GM21390 (cell line): ENCODE data around the gene LRRC58.
"Not testable (repeated sequence)": the region's sequence is repeated elsewhere in the genome, so short reads cannot be mapped to it uniquely, and the experiment has no call there.

Experiments used
- ATAC-seq: cut with Tn5 transposase; IDR thresholded peaks from one replicate; pipeline ENCODE4 v1.9.1; 2021; ENCODE audit not compliant: unreplicated experiment

The LRRC58 gene

DNA sequence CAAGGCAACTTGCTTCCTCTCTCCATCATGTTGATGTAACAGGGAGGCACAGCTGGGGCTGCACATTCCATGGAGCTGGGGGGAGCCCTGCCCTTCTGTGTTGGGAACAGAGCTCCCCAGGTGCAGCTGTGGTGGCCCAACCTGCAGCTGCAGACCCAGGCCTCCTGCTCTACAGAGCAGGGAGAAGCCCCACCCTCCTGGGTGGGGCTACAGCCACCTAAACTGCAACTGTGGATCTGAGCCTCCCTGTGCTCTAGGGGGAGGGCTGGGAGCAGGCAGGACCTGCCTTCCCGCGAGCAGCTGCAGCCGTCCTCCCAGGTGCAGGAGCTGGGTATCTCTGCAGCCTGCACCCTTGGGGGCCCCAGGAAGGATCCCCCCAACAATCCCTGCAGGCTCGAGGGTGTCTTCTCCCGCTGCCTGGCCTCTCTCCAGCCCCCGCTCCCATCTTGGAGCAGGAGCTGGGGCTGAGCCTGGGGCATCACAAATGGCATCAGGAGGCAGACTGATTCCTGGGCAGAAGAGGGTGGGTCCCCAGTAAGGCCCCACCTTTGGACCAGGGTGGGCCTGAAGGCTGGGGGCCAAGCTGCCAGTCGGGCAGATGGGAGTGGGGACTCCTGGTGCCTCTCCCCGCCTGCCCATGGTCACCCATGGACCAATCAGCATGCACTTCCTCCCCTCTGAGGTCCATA lies 7.4 kb downstream of the LRRC58 start:
- ATAC-seq, result no peak

DNA sequence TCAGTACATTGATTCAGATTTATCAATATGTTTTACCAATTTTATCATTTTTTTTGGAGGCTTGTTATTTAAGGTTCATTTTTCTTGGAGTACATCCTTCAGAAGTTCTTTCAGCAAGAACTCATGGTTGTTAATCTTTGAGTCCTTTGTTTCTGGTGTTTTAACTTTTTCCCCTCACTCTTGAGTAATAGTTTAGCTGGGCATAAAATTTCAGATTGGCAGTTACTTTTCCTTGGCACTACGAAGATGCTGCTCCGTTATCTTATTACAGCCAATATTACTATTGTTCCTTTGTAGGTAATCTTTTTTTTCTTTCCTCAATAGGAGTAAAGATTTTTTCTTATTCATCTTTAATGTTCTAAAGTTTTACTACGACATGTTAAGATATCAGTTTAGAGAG lies 9.8 kb downstream of the LRRC58 start:
- no peak for ATAC-seq

DNA sequence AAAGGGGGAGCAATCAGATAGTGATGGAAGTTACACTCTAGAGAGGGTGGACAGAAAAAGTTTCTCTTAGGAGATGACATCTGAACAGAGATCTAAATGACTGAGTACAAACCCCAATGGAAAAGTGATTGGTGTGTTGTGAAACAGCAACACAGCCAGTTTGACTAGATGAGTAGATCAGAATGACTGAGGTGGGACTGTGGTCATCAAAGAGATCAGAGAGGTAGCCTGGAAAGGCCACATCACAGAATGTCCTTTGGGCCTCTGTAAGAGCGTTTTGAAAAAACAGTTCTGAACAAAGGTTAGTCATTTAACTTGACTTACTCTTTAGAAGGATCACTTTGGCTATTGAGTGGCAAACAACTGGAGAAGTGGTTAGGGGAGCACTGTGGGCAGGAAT lies 10.6 kb downstream of the LRRC58 start:
- no peak for ATAC-seq

DNA sequence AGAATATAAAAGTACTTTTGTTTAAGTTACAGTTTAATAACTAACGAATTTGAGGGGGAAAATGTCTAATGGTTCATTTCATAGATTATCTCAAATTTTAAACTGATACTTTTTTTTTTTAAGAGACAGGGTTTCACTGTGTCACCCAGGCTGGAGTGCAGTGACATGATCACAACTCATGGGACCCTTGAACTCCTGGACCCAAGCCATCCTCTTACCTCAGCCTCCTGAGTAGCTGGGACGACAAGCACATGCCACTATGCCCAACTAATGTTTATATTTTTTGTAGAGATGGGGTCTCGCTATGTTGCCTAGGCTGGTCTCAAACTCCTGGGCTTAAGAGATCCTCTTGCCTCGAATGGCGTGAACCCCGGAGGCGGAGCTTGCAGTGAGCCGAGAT lies 16.5 kb downstream of the LRRC58 start:
- ATAC-seq, result no peak

DNA sequence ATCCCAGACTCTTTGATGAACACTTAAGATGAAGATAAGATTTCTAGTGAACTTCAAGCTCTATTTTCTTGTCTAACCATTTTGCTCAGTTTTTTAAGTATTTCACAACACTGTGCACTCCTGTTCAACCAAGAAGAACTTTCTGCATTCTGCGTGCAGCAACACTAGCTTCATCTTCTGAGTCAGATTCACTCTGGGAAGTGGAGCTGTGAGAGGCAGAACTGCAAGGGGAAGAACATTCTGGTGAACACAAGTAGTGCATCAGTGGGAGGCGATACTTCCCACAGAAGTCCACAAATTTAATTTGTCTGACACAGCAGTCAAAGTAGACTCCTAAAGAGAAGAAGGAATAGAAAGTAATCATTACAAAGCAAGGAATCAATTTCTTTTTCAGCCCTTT lies 18.1 kb downstream of the LRRC58 start:
- no peak for ATAC-seq

- no peak for ATAC-seq
Observed at GRCh38 chr3:120326784-120327183, 22.4 kb downstream of the LRRC58 start.

DNA sequence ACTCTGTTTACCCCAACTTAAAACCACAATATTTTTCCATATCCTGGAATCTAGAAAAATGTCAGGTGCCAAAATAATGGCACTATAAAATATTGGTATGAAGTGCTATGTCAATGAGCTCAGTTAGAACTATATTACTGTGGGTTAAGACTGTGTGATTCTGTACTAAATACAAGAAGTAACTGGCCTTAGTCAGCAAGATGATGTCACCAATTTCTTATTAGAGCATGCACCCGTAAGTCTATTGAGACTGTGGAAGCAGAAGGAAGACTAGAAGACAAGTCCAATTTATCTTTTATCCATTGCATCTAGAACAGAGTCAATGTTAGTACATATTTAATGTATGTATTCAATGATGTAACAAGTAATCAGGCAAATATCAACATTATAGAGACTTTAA lies 25.0 kb downstream of the LRRC58 start:
- no peak for ATAC-seq

GRCh38 chr3:120323761-120324160 lies 25.4 kb downstream of the LRRC58 start:
- not testable (repeated sequence) for ATAC-seq

DNA sequence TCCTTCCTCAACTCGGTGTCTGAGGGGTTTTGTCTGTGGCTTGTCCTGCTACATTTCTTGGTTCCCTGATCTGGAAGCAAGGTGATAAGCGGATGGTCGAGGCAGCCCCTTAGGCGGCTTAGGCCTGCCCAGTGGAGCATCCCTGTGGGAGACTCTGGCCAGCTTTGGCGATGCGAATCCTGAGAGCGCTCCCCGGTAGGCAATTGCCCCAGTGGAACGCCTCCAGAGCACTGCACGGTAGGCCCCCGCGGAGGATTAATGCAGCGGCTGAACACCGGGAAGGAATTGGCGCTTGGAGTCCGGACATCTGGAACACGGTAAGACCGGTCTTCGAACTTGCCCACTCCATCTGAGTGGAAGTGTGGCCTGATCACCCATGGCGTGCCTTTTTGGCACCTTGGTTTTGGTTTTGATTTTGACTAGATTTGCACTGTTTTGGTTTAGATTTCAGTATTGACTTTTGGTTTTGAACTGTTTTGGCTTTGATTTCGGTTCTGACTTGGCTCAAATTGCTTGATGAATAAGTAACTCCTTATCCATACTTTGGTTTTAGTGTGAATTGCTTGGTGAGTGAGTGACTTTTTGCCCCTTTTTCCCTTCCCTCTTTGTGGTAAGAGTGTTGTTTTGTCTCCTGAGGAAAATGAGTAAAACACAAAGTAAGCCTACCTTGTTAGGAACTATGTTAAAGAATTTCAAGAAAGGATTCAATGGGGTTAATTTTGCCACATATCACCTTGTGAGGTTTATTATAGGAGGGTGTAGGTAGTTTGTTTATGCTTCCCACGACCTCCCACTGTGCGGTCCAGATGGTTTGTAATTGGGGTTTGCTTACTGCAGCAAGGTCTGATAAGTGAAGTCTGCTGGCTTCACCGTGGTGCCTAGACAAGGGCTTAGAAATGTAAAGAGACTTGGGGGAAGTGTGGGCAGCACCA lies 37.0 kb downstream of the LRRC58 start:
- no peak for ATAC-seq

DNA sequence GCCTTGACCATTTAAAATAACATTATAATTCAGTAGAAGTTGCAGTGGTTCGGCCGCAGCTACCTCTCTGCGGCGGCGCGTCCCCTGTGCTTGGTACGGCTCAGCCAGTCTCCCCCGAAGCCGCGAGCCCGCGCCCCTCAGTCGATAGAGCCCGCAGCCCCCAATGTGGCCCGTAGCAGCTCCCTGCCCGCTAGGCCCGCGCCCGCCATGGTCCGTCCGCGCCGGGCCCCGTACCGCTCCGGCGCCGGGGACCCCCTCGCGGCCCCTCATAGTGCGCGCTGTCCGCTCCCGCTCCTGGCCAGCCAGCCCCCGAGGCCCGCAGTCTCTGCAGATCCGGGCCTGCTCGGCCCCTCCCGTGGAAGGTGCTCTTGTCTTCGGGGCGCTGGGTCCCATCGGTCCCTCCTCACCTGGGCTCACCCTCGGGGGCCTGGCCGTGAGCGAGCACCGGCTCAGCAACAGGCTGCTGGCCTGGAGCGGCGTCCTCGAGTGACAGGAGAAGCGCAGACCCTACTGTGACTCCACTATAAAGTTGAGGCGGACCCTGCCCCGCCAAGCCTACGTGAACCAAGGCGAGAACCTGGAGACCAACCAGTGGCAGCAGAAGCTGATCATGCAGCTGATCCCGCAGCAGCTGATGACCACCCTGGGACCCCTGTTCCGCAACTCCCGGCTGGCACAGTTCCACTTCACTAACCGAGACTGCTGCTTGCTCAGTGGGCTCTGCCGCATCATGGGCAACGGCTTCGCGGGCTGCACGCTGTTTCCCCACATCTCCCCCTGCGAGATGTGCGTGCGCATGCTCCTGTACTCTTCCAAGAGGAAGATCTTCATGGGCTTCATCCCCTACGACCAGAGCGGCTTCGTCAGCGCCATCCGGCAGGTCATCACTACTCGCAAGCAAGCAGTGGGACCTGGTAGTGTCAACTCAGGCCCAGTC lies 42.4 kb downstream of the LRRC58 start:
- ATAC-seq, result no peak

DNA sequence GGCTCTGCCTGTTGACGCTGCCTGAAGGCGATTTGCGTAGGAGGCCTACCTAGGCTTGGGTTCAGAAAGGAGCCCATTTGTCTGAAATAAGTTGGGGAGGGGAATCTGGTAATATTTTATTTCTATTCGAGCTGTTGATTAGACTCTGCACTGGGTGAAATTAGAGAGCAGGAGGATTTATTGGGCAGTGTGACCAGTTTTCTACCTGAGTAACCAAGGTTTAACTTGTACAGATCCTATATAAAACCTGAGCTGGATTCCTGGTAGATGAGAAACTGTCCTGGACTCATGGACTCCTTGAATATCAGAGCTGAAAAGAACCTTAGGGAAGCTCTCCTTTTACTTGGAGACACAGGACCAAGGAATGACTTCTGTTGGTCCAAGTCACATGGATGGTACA lies 44.5 kb downstream of the LRRC58 start:
- no peak for ATAC-seq

DNA sequence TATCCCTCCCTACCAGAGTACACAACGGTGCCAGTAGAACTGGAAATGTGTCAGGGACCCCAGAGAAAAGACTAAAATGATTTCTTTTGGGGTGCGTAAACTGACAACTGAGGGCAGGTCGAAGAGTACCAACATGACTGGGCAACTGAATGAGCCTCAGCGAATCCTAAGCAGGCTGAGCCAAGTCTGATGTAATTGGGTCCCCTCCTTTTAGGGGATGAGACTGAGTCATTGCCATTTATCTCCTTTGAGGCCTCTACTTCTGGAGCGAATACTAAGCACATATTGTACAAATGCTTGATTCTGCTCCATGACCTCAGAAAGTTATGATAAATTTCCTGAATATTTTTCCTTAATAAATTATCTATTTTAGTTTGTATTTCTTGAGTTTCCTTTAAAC lies 46.8 kb downstream of the LRRC58 start:
- ATAC-seq, result no peak

DNA sequence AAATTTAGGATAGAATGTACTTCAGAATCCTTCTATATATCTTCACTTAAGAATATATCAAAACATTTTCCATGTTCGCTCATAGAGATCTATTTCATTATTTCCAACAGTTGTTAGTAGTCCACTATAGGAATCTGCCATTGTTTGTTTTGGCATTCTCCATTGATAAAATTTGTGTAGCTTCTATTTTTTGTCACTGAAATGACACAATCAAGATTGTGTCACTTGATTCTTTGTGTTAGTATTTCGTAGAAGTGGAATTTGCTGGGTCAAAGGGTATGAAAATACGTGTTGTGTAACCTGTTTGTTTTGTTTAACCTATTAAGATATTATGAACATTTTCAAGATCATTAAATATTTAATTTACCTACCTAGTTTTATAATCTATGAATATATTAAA lies 48.2 kb downstream of the LRRC58 start:
- ATAC-seq, result no peak

DNA sequence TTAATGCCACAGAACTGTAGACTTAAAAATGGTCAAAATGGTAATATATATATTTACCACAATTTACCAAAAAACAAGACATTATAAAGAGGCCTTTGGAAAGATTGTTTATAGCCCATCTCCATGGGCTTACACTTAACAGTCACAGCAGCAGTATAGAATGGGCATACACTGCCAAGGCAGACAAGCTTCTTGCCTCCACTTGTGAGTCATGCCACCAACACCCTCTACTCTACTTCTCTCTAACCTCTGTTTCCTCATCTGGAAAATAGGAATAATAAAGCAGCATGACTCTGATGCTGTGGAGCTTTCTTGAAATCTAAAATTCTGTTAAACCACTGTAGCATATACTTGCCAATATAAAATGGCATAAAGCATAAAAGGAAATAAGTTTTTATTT lies 49.8 kb downstream of the LRRC58 start:
- ATAC-seq, result no peak

DNA sequence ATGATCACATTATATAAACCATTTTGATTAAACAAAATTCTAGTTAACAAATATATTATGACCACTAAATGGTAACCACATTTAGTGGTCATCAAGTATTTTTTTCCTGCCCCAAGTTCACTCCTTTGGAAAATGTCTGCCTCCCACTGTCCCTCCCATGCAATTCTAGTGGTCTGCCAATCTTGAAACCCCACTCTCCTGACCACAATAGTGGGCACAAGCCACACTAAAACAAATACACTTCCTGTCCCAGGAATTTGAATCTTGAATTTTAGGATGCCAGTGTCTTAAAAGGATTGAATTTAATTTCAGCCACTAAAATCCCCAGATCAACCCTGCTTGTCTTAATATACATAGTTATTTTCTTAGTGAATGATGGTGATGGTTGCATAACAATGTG lies 50.2 kb downstream of the LRRC58 start:
- ATAC-seq, result no peak

- not testable (repeated sequence) for ATAC-seq
Observed at GRCh38 chr3:120291552-120291951, 57.6 kb downstream of the LRRC58 start.

GRCh38 chr3:120289636-120290035 lies 59.5 kb downstream of the LRRC58 start:
- ATAC-seq, result no peak

- no peak for ATAC-seq
Observed at GRCh38 chr3:120286465-120286864, 62.7 kb downstream of the LRRC58 start.

DNA sequence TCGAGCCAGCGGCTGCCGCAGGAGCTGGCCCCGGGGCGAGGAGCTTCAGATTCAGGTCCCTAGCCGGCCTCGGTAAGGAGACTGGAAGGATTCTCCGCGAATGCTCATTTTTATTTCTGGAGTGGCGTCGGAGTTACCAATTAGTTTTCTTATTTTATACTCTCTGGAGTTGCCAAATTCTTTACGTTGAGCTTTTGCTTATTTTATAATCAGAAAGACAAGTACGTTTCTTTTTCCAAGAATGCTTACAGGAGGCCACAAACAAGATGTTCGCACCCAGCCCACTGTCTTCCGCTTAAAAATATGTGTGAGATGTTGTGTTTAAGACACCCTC lies 63.7 kb downstream of the LRRC58 start:
- ATAC-seq, result no peak

DNA sequence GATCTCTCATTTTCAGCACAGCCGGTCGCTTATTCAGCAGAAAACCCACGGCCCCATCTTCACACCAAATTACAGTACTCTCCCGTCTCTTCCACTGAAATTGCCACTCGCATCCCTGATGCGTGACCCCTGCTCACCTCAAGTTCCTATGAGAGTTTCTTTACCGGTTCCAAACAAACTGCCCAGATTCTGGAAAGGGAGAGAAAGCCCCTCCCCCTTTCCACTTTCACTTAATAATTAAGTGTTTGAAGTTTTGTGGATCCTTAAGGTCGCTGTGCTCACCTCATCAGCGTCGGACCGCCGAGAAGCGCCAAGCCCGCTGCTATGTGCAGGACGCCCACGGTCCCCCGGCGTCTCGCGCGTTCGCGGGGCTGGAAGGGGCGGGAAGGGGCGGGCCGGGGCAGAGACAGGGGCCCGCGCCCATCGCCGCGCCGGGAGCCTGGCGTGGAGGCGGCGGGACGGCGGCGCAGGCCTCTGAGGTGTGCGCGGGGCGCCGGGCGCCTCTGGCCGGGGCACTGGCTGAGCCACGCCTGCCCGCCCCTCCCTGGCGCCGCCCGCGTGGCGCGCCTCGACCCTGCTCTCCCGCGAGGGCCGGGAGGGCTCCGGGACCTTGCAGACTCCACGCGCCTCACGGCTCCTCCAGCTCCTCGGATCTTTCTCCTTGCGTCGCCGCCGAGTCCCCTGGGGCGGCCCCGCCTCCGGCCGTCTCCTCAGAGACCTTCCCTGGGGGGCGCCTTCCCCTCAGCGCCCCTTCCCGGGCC lies 64.2 kb downstream of the LRRC58 start, which contains the start of gene GPR156:
GPR156 (minus strand) TSS at position 476 of the 761 bp plus-strand sequence. CDS start 41,124 bp downstream, outside the sequence.
- no peak for ATAC-seq

DNA sequence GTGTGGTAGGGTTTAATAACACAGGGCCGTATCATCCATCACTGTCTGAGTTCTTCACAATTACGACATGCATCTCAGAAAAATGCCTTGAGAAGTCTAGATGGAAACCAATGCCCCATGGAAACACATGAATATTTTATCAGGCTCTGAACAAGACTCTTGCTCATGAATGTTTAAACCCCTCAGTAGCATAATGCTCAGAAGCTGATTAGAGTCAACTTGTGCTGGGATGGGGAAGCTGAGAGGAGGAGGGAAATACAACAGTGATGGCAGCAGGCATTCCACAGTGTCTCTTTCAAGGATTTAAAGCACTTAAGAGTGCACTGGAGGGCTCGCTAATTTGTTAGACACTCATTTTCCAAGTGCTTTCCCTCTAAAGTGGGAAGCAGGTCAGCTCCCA lies 67.9 kb downstream of the LRRC58 start:
- ATAC-seq, result no peak
